Measurements from ENCODE around the gene SCYGR3.

The SCYGR3 gene, protein sequence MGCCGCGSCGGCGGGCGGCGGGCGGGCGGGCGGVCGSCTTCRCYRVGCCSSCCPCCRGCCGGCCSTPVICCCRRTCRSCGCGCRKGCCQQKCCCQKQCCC

GRCh38 chr2:227614740-227615139, at the start of gene SCYGR3:
TSS of gene SCYGR3 (minus strand) at chr2:227614840. CDS start at chr2:227614840, 0 bp downstream.
- DNase-seq (ENCODE audit: low read depth), result no peak
- no peak within 1 kb of the TSS for H3K4me3 ChIP-seq (ENCODE audit: low read length)
- TF ChIP-seq CTCF (IDR thresholded peaks at IDR 0.05; ENCODE audit: insufficient read depth, low read depth, low read length, missing control alignments), result no peak

DNA sequence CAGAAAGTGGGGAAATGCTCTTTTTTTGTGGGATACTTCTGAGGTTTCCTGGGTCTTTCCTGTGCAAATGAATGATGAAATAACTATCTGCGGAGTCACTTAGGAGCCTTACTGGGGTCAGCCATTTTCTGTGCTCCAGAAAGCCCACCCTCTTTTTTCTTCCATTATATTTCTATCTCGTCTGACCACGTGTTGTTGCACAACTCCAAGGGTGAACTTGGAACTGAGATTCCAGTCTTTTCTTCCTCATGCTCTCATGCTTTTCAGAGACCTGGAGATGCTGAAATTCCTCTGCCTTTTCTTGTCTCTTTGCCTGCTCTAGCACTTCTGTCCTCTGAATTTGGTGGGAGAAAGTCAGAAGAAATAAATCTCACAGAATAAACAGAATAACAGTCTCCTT, 47.2 kb upstream of the SCYGR3 start:
- no peak overlapping the region for H3K4me3 ChIP-seq (ENCODE audit: low read length)
- no peak for DNase-seq (ENCODE audit: low read depth)
- no peak for TF ChIP-seq CTCF (IDR thresholded peaks at IDR 0.05; ENCODE audit: insufficient read depth, low read depth, low read length, missing control alignments)

- TF ChIP-seq CTCF (IDR thresholded peaks at IDR 0.05; ENCODE audit: insufficient read depth, low read depth, low read length, missing control alignments), result no peak
- no peak overlapping the region for H3K4me3 ChIP-seq (ENCODE audit: low read length)
- DNase-seq (ENCODE audit: low read depth), result no peak
These were observed 46.5 kb upstream of the SCYGR3 start for GRCh38 chr2:227661025-227661649.

DNA sequence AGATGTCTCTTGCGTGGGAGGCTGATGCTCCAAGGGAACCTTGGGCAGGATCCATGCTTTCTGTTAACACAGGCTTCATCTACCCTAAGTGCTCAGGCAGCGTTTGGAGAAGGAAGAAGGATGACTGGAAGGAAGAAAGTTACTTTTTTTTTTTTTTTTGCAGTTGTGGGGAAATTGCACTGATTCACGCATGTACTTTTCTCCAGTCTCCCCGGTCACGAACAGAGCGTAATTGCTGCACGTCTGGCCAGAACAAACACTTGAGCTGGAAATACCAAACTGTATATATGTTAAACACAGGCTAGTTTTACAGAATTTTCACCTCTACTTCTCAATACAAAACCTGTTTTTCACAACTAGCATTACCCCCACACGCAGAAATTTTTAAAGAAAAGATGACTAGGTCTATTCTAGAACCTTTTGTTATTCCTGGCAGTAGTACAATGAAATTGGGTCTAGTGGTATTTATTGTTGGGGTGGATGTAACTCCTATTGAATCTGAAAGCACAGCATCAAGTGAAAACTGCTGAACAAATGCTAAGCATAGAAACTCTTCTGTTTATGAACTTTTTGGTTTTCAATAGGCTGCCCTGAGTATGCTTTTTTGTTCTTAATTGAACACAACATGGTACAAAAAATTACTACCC, 42.7 kb upstream of the SCYGR3 start:
- H3K4me3 ChIP-seq (ENCODE audit: low read length), result no peak overlapping the region
- TF ChIP-seq CTCF (IDR thresholded peaks at IDR 0.05; ENCODE audit: insufficient read depth, low read depth, low read length, missing control alignments), result no peak
- peak; percentile 16 for DNase-seq (ENCODE audit: low read depth)

DNA sequence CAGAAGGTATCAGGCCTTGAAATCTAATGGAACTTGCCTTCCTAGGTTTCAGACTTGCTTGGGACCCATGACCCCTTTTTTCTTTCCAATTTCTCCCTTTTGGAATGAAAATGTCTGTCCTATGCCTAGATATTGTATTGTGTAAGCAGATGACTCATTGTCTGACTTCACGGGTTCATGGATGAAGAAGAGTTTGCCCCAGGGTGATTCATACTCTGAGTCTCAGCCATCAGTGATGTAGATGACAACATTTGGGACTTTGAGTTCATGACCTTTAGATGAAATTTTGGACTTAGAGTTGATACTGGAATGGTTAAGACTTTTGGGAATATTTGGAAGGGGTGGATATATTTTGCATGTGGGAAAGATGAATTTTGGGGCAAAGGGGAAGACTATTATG, 40.8 kb upstream of the SCYGR3 start:
- TF ChIP-seq CTCF (IDR thresholded peaks at IDR 0.05; ENCODE audit: insufficient read depth, low read depth, low read length, missing control alignments), result no peak
- no peak overlapping the region for H3K4me3 ChIP-seq (ENCODE audit: low read length)
- DNase-seq (ENCODE audit: low read depth), result peak; percentile 91

DNA sequence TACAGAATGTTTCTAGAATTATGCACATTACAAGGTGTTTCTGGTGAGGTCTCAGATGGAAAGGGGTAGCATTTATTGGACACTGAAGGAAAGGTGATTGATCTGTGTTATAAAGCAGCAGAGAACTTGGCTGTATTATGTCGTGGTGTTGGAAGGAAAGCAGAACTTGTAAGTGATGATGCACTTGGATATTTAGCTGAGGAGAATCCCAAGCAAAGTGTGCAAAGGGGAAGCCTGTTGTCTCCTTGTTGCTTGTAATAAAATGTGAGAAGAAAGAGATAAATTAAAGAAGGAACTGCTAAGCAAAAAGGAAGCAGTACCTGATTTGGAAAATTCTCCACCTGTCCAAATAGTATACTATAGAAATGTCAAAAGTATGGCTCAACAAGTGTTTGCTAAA, 39.8 kb upstream of the SCYGR3 start:
- no peak overlapping the region for H3K4me3 ChIP-seq (ENCODE audit: low read length)
- DNase-seq (ENCODE audit: low read depth), result no peak
- no peak for TF ChIP-seq CTCF (IDR thresholded peaks at IDR 0.05; ENCODE audit: insufficient read depth, low read depth, low read length, missing control alignments)

All from epithelial cell of esophagus (primary cell).